Myocyte (in vitro differentiated cells): ENCODE measurements around the gene ZFAND2A. TPM values are rescaled to one million over a fixed set of nuclear protein-coding genes. Genes with fewer than 3 reads are reported as not detected.
"Not testable (repeated sequence)": the region's sequence is repeated elsewhere in the genome, so short reads cannot be mapped to it uniquely, and the experiment has no call there.

ENCODE experiments used
- DNase-seq: peaks from one replicate; pipeline ENCODE4 v3.0.0-alpha.2; 2012; ENCODE audit warnings: low read depth
- total RNA-seq: library from RNA; depleted of rRNA; stranded (reverse); fragments of >200 nt; gene quantifications from 2 replicates; pipeline ENCODE4 v1.2.3, GENCODE V29; 2014

ZFAND2A gene
- total RNA-seq, 1 donor from 2014 or later = 16.7 TPM

DNA sequence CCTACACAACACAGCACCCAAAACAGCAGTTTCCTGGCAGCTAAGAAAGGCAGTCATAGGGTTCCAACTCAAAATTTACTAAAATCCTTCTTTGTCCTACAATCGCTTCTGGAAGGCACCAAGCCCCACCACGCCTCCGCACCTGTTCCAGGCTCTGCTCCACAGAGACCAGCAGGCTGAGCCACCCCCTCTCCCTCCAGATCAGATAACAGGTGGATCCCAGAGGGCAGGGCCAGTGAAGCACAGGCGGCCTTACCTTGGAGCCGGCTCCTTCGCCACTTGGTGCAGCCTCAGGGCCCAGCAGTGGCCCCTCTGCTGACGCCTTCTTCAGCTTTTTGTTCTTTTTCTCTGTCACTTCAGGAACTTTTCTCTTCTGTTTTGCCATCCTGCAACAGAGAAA, 33.0 kb downstream of the ZFAND2A start:
- DNase-seq = peak; percentile 67

DNA sequence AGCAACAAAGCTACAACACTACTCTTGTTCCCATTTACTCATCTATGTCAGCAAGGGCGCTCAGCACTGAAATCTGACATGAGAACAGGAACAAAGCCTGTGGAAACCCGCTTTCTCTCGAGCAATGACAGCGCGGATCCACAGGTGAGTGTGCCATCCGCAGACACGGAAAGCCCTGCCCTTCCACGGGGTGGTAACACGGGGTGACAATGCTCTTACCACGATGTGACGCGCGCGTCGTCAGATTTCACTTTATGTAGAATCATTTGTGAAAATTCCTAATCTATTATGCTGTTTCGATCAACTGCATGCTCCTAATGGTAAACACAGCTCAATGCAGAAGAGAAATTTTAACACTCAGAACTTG, 34.4 kb downstream of the ZFAND2A start:
- DNase-seq = no peak

DNA sequence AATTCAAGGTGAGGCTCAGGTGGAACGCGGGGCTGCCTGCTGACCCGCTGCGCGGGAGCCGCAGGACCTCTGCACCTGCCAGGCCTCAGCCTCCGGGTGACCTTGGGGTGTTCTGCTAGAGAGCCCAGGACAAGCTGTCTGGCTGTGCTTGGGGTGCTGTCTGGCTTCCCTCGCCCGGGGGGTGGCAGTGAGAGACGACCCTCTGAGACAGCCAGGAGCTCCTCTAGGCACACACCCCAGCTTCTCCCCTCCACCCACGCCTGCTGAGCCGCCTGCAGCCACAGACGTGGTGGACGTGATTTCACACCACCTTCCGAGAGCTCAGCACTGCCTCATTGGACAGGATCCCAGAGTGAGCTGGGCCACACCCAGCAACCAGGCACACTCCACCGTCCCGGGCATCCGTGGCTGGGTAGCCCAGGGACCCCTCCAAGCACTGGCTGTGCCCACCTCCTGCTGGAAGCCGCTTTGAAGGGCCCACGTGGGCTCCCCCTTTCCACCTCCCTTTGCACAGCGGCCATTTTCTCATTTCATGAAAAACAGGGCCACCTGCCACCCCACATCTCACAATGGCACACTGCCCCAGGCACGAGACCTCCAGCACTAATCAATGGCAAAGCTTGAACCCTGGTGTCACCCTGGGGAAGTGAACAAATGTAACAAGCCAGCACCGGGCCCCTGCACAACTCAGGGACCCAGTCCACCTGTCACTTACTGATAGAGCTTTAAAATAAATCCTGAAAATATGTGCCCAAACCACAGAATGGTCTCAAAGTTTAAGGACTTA, 35.0 kb downstream of the ZFAND2A start:
- peak; percentile 52 for DNase-seq

DNA sequence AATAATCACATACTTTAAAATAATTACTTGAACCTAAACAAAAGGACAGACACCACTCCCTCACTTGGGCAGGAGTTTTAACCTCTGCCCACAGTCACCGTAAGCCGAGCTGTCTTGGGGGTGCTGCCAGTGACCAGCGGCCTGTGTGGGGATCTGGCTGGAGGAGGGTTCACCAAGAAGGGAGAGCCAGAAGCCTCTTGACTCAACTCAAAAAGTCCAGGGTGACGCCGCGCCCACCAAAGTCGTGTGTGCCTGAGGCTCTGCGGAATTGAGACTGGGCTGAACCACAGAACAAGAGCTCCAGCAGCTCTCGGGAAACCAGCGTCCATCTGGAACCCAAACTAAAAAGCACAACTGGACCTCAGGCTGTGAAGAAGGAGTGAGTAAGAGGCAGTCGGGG, 35.8 kb downstream of the ZFAND2A start:
- peak; percentile 83 for DNase-seq

DNA sequence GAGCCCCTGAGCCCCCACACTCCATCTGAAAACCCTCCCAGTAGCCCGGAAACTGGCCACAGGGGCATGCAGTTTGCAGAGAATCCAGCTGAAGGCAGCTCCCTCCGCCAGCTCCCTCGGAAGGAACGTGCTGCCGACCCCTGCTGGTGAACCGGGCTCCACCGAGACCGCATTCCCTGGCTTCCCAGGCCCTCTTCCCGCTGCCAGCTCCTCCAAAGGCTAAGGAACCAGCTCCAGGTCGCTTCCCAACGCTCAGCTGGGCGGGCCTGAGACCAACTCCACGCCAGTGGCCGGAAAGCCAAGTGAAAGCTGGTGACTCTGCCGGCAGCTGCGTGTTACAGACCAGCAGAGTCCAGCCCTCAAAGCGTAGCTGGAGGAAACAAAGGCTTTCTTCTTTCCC, 36.3 kb downstream of the ZFAND2A start:
- DNase-seq = peak; percentile 96

DNA sequence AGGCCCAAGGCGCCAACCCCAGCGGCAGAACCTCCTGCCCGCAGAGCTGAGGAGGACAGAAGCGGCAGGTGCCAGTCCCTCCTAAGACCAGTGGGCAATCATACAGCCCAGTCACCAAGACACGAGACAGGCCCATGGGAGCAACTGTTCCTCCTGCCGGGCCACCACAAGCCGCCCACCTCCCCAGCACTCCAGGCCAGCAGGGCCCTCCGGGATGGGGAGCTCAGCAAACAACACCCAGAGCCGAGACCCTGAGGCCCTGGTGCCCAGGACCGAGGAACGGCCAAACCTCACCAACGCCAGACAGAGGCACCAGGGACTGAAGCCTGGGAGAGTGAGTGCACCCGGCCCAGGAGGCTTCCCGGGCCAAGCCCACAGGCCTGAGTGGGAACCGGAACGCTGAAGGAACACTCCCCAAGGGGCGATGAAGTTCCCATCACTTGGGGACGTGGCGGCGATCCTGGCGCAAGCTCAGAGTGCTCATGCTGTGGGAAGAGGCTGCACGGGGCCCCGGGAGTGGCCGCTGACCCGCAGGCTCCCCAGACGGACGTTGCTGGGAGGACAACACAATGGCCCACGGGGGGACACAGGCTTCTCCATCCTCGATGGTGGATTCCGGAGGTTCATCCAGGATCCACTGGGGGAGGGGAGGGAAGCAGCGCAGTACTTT, 37.0 kb downstream of the ZFAND2A start:
- no peak for DNase-seq

DNA sequence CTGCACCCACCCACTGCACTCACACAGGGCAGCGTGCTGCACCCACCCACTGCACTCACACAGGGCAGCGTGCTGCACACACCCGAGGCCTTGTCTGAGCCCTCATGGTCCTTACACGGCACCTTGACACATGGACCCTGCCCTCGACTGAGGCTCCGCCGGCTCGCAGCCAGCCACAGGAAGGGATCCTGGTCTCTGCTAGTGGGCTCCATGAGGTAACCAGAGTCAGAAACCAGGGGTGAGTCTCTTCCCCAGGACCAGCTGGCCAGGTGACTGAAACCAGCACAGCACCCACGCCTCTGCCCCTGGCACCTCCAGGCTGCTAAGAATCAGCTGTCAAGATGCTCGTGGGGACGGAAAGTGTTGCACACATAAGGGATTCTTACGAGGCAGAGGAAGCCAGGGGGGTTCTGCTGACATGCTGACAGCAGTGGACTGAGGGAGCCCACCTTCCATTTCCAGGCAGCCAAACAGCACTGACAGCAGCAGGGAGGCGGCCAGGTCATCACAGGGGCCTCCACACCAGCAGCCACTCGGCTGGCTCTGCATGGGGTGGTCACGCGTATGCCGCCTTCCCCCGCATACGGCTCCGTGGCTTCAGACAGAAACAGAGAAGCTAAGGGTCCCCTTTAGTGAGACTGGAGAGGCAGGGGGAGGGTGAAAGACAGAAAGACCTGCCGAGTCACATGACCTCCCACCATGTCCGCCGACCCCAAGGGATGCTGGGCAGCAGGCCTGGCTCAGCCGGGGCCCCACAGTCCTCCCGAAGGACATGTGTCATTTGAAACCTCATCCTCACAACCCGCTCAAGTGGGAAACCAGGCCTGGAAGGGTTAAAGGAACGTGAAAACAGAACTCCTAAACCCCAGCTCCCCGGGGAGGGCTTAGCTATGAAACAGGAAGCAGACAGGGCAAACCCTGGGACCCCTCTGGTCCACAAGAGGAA, 37.8 kb downstream of the ZFAND2A start:
- no peak for DNase-seq

DNA sequence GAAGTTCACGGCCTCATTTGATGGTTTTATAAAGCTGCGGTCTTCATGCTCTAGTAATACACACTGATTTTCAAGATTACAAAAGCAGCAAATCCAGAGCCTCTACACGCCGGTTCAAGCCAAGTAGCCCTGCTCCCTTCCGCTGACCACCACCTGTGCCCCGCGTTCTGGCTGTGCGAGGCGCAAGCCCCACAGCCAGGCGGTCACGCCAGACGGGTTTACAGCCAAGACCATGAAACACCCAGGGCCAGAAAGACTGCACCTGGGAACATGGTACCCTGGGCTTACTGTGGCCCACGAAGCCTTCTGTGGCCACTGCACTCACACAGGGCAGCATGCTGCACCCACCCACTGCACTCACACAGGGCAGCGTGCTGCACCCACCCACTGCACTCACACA, 38.5 kb downstream of the ZFAND2A start:
- no peak for DNase-seq

DNA sequence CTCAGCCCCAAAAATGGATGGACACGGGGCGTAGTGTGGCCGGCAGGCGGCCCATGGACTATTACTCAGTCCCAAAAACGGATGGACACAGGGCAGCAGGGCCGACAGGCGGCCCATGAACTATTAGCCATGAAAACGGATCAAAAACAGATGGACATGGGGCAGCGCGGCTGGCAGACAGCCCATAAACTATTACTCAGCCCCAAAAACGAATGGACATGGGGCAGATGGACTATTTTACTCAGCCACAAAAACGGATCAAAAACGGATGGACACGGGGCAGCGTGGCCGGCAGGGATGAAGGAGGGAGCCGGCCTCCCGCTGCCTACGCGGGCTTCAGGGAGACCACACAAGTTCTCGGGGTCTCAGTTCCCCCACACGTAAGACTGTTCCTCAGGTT, 39.2 kb downstream of the ZFAND2A start:
- DNase-seq = no peak

DNA sequence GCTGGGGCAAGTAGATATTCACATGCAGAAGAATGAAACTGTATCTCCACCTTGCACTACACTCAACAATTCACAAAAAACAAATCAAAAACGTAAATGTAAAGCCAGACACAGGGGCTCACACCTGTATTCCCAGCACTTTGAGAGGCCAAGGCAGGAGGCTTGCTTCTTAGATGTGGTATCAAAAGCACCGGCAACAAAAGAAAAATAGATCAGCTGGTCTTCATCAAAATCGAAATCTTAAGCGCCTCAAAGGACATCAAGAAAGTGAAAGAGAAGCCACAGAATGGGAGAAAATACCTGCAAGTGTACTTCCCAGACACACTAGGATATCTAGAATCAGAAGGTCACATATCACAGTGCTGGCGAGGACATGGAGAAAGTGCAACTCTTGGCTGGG, 40.8 kb downstream of the ZFAND2A start:
- no peak for DNase-seq

DNA sequence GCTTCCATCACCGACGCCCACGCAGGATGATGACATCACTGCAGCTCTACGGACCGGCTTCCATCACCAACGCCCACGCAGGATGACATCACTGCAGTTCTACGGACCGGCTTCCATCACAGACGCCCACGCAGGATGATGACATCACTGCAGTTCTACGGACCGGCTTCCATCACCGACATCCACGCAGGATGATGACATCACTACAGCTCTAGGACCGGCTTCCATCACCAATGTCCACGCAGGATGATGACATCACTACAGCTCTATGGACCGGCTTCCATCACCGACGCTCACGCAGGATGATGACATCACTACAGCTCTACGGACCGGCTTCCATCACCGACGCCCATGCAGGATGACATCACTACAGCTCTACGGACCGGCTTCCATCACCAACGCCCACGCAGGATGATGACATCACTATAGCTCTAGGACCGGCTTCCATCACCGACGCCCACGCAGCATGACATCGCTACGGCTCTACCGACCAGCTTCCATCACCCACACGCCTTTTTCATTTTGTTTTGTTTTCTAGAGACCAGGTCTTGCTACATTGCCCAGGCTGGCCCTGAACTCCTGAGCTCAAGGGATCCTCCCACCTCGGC, 42.6 kb downstream of the ZFAND2A start:
- DNase-seq = no peak

DNA sequence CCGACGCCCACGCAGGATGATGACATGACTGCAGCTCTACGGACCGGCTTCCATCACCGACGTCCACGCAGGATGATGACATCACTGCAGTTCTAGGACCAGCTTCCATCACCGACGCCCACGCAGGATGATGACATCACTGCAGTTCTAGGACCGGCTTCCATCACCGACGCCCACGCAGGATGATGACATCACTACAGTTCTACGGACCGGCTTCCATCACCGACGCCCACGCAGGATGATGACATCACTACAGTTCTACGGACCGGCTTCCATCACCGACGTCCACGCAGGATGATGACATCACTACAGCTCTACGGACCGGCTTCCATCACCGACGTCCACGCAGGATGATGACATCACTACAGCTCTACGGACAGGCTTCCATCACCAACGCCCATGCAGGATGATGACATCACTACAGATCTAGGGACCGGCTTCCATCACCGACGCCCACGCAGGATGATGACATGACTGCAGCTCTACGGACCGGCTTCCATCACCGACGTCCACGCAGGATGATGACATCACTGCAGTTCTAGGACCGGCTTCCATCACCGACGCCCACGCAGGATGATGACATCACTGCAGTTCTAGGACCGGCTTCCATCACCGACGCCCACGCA, 43.5 kb downstream of the ZFAND2A start:
- DNase-seq = not testable (repeated sequence)

DNA sequence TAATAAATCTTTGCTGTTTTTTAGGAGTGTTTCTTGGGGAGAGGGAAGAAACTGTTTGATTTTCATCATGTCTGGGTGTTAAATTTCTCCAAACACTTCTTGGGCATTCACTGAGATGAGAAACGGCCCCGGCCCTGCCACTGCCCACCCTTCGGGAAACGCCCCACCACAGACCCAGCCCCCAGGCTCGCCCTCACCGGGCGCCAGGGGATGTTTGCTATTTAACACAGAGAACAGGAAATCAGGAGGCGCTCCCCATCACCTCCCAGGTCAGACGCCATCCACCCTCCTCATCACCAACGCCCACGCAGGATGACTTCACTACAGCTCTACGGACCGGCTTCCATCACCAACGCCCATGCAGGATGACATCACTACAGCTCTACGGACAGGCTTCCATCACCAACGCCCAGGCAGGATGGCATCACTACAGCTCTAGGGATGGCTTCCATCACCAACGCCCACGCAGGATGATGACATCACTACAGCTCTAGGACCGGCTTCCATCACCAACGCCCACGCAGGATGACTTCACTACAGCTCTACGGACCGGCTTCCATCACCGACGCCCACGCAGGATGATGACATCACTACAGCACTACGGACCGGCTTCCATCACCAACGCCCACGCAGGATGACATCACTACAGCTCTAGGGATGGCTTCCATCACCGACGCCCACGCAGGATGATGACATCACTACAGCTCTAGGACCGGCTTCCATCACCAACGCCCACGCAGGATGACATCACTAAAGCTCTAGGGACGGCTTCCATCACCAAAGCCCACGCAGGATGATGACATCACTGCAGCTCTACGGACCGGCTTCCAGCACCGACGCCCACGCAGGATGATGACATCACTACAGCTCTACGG, 44.6 kb downstream of the ZFAND2A start:
- not testable (repeated sequence) for DNase-seq

DNA sequence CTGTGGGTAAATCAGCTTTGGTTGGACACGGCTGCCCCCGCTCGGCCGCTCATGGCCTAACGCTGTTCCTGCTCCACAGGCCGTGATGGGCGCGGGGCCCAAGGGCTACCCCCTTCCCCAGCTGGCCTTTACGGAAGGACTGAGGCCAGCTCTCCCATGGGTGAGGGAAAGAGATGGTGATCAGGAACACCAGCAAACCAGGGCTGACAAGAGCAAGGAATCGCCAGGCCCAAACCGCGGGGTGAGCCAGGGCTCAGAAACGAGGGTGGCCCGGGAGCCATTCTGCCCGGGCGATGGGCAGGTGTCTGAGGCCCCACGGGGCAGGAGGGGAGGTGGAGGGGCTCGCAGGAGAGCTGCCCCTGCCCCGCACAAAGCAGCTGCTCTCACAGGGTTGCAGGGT, 45.5 kb downstream of the ZFAND2A start:
- no peak for DNase-seq

DNA sequence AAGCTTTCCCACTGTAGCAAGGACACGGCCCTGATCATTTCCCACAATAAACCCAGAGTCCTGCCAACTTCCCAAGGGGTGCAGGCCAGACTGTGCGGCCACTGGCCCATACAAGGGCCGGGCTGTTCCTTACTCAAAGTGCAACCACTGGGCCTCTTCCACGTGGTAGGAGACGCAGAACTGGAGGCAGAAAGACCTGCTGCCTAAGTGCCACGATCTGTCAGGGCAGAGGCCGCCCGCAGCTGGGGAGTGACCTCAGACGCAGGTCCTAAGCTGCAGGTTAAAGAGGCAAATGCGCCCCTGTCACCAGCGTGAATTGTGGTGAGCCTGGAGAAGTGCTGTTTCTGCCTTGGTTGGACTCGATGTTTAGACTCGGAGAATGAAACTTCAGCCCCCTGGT, 45.9 kb downstream of the ZFAND2A start:
- no peak for DNase-seq

DNA sequence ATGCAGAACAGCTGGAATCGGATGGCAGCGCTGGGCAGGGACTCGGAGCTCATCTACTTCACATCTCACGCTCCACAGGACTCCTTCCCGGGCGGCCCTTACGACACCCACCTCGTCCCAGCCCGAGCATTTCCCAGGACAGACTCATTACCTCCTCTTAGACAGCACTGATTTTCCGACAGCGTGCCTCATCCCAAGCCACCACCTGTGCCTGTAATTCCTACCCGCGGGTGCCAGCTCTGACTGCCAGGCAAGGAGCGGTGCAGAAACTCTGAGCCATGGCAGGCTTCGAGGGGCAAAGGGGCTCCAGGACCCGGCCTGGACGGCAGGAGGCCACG, 46.5 kb downstream of the ZFAND2A start:
- DNase-seq = no peak

DNA sequence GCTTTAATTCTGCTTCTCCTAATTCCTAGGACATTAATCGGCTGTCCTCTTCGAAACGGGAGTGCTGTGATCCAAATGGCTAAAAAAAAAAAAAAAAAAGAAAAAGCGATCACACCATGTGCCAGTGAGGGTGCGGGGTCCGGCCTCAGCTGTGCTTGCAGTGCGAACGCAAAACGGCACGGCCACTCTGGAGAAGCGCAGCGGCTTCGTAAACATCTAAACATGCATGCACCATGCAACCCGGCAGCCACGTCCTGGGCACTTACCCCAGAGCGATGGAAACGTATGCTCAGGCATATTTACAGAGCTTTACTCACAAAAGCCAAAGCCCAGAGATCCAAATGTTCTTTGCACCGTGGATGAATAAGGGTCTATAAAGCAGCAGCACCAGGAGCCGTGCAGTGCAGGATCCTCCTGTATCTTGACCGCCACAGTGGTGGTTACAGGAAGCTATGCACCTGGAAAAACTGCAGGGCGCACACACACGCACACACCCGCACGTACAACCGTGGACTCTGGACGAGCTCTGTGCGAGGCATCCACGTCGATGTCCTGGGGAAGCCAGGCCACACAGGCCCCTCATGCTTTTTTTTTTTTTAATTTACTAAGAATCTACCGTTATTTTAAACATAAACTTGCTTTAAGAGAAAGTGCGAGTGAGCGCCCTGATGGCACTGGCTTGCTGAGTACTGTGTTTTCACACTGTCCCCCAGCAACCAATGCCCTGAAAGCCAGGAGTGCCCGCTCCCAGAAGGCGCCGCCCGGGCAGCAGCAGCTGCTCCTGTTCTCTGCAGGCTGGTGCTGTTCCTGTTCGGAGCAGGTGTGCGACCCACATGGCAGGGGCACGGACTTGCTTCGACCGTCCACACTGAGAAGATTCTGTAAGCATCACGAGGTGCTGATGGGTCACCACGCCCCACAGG, 47.1 kb downstream of the ZFAND2A start:
- DNase-seq = no peak

DNA sequence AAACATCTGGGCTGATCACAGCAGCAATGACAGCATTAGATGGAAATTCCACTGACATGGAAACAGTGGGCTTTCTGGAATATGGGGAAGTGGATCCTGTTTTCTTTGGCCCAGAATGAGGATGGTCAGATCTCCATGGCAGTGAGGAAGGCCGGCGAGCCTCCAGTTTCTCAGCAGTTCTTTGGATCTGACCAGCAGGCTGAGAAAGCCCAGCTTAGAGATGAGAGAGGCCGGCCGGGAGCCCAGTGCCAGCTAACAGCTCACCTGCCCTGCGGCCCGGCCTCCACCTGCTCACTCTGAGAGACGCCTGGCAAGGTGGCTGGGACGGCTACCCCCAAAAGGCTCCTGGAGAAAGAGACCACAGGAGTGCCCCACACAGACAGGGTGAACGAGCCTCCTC, 47.9 kb downstream of the ZFAND2A start:
- no peak for DNase-seq

DNA sequence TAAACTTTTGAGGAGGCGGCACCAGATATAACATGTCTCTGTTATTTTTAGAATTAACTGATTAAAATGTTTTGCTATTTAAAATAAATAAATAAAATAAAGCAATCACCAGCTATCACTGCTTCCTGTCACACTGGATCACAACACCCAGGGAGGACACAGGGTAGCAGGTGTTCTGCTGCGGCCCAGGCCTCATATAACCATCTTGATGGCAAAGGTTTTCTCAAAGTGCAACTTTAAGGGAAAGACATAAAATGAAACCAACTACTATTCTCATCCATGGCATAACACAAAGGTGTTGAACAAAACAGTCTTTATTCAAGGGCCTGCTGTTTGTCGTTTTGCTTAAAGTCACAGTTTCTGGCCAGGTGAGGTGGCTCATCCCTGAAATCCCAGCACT, 48.8 kb downstream of the ZFAND2A start:
- no peak for DNase-seq
